Effector CD8-positive, alpha-beta T cell (primary cell): ENCODE data around the gene FXN.

Source experiments
- DNase-seq: peaks from one replicate; lab custom pipeline; 2025; lab: John Stamatoyannopoulos, UW

Gene FXN

GRCh38 chr9:69140123-69140735, 104.7 kb downstream of the FXN start:
- DNase-seq: no peak

GRCh38 chr9:69141851-69142250, 106.3 kb downstream of the FXN start:
- no peak for DNase-seq

- DNase-seq: no peak
Observed at GRCh38 chr9:69143291-69143690, 107.7 kb downstream of the FXN start.

- DNase-seq: no peak
Observed at GRCh38 chr9:69145144-69145715, 109.7 kb downstream of the FXN start.

GRCh38 chr9:69147041-69147834, 111.7 kb downstream of the FXN start:
- DNase-seq: no peak

- DNase-seq: no peak
Observed at GRCh38 chr9:69149321-69149807, 113.8 kb downstream of the FXN start.
